GM12874 (cell line): ENCODE results near the gene RNF2.

Source experiments
- CTCF ChIP-seq: IDR thresholded peaks from 2 replicates; pipeline ENCODE4 v1.5.1; 2011; ENCODE audit warnings: low read depth, mild to moderate bottlenecking, control low read depth, low read length, moderate library complexity; ENCODE audit not compliant: insufficient read depth

The RNF2 gene

DNA sequence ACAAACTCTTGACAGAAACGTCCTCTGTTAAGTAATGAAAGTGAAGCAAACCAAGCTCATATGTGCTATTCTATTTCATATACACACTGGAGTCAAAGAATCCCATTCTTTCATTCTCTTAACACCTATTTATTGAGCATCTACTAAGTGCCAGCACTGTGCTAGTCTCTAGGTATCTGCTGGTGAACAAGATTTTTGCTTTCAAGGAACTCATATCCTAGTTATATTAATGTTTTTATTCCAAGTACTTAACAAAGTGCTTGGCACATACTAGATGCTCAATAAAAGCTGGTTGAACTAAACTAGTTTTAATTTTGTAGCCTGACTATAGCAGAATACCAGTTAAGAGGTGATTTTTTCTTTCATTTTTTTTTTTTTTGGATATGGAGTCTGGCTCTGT is 3.6 kb upstream of the RNF2 start:
- TF ChIP-seq CTCF: no peak

- TF ChIP-seq CTCF: no peak
Observed at GRCh38 chr1:185042737-185043136, 2.6 kb upstream of the RNF2 start.

DNA sequence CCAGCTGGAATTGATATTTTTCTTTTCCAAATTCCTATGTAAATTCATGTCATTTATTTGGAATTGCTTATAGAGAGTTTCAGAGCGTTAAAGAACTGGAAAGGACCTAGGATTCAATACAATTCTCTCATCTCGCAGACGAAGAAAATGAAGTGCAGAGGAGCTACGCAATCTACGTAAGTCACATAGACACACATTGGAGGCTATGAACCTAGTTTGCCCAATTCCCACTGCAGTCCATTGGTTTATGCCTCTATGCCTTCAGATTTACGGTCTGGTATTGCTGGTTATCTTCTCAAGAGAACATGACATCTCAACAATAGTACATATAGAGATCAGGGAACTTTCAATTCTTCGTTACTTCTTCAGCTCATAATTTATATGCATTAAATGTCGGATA is 971 bp upstream of the RNF2 start:
- TF ChIP-seq CTCF: no peak

DNA sequence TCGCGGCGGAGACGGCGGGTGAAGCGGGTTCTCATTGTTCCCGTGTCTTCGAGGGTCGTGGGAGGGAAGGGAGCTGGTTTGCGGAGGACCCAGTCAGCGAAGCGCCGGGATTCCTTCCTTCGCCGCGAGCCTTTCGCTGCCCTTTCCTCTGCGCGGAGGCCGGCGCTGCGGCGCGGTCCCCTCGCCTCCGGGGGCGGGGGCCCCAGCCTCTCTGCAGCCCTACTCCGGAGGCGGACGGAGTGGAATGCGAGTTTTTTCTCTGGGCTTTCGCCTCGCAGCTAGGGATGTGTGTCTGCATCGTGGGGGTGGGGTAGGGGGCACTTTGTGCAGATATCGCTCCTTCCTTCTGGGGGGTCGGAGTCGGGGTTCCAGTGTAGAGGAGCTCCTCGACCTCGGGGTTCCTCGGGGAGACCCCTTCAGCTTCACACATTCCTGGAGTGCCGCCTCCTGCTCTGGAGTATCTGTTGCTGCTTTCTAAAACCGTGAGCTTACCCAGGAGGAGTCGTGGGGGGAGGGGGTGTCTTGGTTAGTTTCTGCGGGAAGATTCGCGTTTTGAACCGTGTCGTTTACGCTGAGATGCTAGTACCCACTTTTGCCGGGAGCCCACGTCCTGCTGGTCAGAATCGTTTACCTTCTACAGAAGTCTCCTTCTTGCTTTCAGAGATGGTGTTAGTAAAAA is 595 bp downstream of the RNF2 start:
- TF ChIP-seq CTCF: no peak

- no peak for TF ChIP-seq CTCF
Observed at GRCh38 chr1:185046668-185047067, 1.3 kb downstream of the RNF2 start.

- no peak for TF ChIP-seq CTCF
Observed at GRCh38 chr1:185049670-185050069, 4.3 kb downstream of the RNF2 start.

DNA sequence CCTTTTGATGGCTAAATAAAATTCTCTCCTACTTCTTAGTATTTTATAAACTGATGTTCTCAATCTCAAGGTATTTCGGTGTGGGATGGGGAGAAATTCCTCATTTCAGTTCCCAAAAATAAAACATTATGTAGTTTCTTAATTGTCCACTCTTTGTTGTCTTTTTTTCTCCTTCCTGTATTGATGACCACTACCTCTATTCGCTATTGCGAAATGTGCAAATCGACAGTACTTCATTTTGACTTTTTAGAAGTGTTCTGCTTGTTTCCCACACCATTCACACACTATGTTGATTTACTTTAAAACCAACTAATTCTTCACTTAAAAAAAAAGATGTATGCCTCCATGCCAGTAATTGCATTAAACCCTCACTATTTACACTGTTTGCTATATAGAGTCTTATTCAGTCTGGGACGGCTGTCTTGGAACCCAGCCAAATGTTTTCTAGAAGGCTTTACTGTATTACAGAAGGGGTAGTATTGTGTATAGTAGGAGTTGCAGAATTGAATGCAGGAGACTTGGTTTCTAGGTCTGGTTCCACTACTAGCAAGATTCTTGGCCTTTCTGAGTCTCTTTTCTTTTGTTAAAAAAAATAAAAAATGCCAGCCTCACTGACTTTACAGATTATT is 5.6 kb downstream of the RNF2 start:
- TF ChIP-seq CTCF: no peak
